ENCODE measurements around the gene BTBD1. TPM values are rescaled to one million over a fixed set of nuclear protein-coding genes. Genes with fewer than 3 reads are reported as not detected.
A peak's percentile ranks its signal among the peaks of the same experiment; 100 is the strongest.

The BTBD1 gene
- total RNA-seq, 2 experiments from 2014 or later = 92.6 to 99.5 TPM

- DNase-seq (ENCODE audit: low spot score) = peak; percentile 25
- Histone ChIP-seq H2AFZ (ENCODE audit: low read length) (peak overlapping the region; percentile 76), H3K27ac (ENCODE audit: low read depth, low read length, poor library complexity, severe bottlenecking) (peak overlapping the region; percentile 82), H3K4me2 (ENCODE audit: low read length) (peak overlapping the region; percentile 89), H3K4me1 (ENCODE audit: insufficient read depth, low read length, poor library complexity, severe bottlenecking) (peaks cover 47% of the 10 kb centered on the region), H4K20me1 (ENCODE audit: insufficient read depth, low read length) (peaks cover 46% of the 10 kb centered on the region), H3K9me2 (ENCODE audit: insufficient read depth, low read length) (no peaks in the 10 kb centered on the region), H3K79me2 (ENCODE audit: insufficient read depth, low read depth, low read length) (peaks cover 57% of the 10 kb centered on the region), H3K9me3 (ENCODE audit: low read length) (peaks cover 21% of the 10 kb centered on the region), H3K4me3 (ENCODE audit: low read depth, low read length, poor library complexity, severe bottlenecking) (peak overlapping the region; percentile 80), H3K36me3 (ENCODE audit: insufficient read depth, low read length) (peaks cover 48% of the 10 kb centered on the region)
- ChIA-PET POLR2A (interaction anchor here (1.0 to 1.3 kb wide), 2 partner anchors 9 to 256 kb away, joined by 3 to 4 read pairs; no protein-coding TSS in a partner anchor), CTCF (ENCODE audit: unreplicated experiment) (no interaction called here)
- intact Hi-C loops (cut with micrococcal nuclease; ENCODE audit: unreplicated experiment) = loop anchor here (2.0 kb wide), 1 partner anchor 257 kb away; the partner anchor contains the start of gene WHAMM
- TF ChIP-seq EZH2phosphoT487 (IDR thresholded peaks at IDR 0.05; ENCODE audit: borderline replicate concordance, low read depth, low read length) (no peak), CTCF (conservative IDR thresholded peaks at IDR 0.05; ENCODE audit: low read length) (no peak)
- BruUV-seq (replicated peaks) = no TSS peak
These were observed 868 bp downstream of the BTBD1 start for GRCh38 chr15:83066034-83066733.

GRCh38 chr15:83065431-83065830, 1.6 kb downstream of the BTBD1 start:
- intact Hi-C loops (cut with micrococcal nuclease; ENCODE audit: unreplicated experiment) = no loop called here
- ChIA-PET CTCF (ENCODE audit: unreplicated experiment) (no interaction called here), POLR2A (interaction anchor here (0.6 to 1.3 kb wide), 3 partner anchors 8 to 1641 kb away, joined by 3 to 4 read pairs (median 4); no protein-coding TSS in a partner anchor)
- H3K4me1 ChIP-seq (ENCODE audit: insufficient read depth, low read length, poor library complexity, severe bottlenecking) = peaks cover 47% of the 10 kb centered on the region
- H3K79me2 ChIP-seq (ENCODE audit: insufficient read depth, low read depth, low read length) = peaks cover 64% of the 10 kb centered on the region
- no peak overlapping the region for H2AFZ ChIP-seq (ENCODE audit: low read length)
- no peaks in the 10 kb centered on the region for H3K9me2 ChIP-seq (ENCODE audit: insufficient read depth, low read length)
- peaks cover 54% of the 10 kb centered on the region for H3K36me3 ChIP-seq (ENCODE audit: insufficient read depth, low read length)
- DNase-seq (ENCODE audit: low spot score) = peak; percentile 14
- BruUV-seq (replicated peaks) = no TSS peak
- H4K20me1 ChIP-seq (ENCODE audit: insufficient read depth, low read length) = peaks cover 50% of the 10 kb centered on the region
- peak overlapping the region; percentile 89 for H3K4me2 ChIP-seq (ENCODE audit: low read length)
- peak overlapping the region; percentile 82 for H3K27ac ChIP-seq (ENCODE audit: low read depth, low read length, poor library complexity, severe bottlenecking)
- H3K9me3 ChIP-seq (ENCODE audit: low read length) = peaks cover 19% of the 10 kb centered on the region
- no peak for TF ChIP-seq EZH2phosphoT487 (IDR thresholded peaks at IDR 0.05; ENCODE audit: borderline replicate concordance, low read depth, low read length)
- no peak for TF ChIP-seq CTCF (conservative IDR thresholded peaks at IDR 0.05; ENCODE audit: low read length)
- H3K4me3 ChIP-seq (ENCODE audit: low read depth, low read length, poor library complexity, severe bottlenecking) = peak overlapping the region; percentile 80

GRCh38 chr15:83064859-83065258, 2.2 kb downstream of the BTBD1 start:
- BruUV-seq (replicated peaks) = no TSS peak
- CTCF ChIA-PET (ENCODE audit: unreplicated experiment) = no interaction called here

More at GRCh38 chr15:83064859-83065258, 2.2 kb downstream of the BTBD1 start:
- H3K79me2 ChIP-seq (ENCODE audit: insufficient read depth, low read depth, low read length) = peaks cover 70% of the 10 kb centered on the region
- peaks cover 60% of the 10 kb centered on the region for H3K36me3 ChIP-seq (ENCODE audit: insufficient read depth, low read length)
- peaks cover 13% of the 10 kb centered on the region for H3K9me3 ChIP-seq (ENCODE audit: low read length)
- H4K20me1 ChIP-seq (ENCODE audit: insufficient read depth, low read length) = peaks cover 50% of the 10 kb centered on the region
- H3K4me3 ChIP-seq (ENCODE audit: low read depth, low read length, poor library complexity, severe bottlenecking) = peak overlapping the region; percentile 80
- intact Hi-C loops (cut with micrococcal nuclease; ENCODE audit: unreplicated experiment) = no loop called here
- no peaks in the 10 kb centered on the region for H3K9me2 ChIP-seq (ENCODE audit: insufficient read depth, low read length)
- H2AFZ ChIP-seq (ENCODE audit: low read length) = no peak overlapping the region
- H3K27ac ChIP-seq (ENCODE audit: low read depth, low read length, poor library complexity, severe bottlenecking) = no peak overlapping the region
- no peak for DNase-seq (ENCODE audit: low spot score)
- POLR2A ChIA-PET = interaction anchor here (0.6 to 1.3 kb wide), 4 partner anchors 8 to 1642 kb away, joined by 3 to 4 read pairs (median 4); no protein-coding TSS in a partner anchor
- TF ChIP-seq CTCF (conservative IDR thresholded peaks at IDR 0.05; ENCODE audit: low read length) (no peak), EZH2phosphoT487 (IDR thresholded peaks at IDR 0.05; ENCODE audit: borderline replicate concordance, low read depth, low read length) (no peak)
- H3K4me2 ChIP-seq (ENCODE audit: low read length) = peak overlapping the region; percentile 89
- peaks cover 47% of the 10 kb centered on the region for H3K4me1 ChIP-seq (ENCODE audit: insufficient read depth, low read length, poor library complexity, severe bottlenecking)

All from OCI-LY7 (cell line).